Measurements from ENCODE around the gene HSPA8.

DNA sequence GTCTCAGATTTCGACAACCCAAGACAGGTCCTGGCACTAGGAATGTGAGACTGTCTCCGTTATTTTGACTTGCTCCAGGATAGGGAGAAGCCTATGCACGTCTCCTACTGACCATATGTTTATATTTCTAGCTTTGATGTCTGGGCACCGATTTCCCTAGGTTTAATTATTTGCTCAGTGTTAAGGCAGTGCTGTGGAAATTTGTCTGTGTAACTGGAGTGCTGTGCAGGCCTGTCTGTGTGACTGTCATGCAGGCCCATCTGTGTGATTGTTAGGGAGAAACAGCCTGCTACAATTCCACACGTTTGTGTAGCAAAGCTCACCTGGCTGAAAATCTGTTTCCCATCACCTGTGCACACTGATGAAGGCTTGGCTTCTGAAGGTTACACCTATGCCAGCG, 29.6 kb upstream of the HSPA8 start:
- no peak for TF ChIP-seq POLR2A (IDR thresholded peaks at IDR 0.05)
- TF ChIP-seq, protein P1, sequence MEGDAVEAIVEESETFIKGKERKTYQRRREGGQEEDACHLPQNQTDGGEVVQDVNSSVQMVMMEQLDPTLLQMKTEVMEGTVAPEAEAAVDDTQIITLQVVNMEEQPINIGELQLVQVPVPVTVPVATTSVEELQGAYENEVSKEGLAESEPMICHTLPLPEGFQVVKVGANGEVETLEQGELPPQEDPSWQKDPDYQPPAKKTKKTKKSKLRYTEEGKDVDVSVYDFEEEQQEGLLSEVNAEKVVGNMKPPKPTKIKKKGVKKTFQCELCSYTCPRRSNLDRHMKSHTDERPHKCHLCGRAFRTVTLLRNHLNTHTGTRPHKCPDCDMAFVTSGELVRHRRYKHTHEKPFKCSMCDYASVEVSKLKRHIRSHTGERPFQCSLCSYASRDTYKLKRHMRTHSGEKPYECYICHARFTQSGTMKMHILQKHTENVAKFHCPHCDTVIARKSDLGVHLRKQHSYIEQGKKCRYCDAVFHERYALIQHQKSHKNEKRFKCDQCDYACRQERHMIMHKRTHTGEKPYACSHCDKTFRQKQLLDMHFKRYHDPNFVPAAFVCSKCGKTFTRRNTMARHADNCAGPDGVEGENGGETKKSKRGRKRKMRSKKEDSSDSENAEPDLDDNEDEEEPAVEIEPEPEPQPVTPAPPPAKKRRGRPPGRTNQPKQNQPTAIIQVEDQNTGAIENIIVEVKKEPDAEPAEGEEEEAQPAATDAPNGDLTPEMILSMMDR (IDR thresholded peaks at IDR 0.05), result no peak

Measured in heart left ventricle (tissue), 13 donors.